ENCODE results near the gene PADI2. TPM values are rescaled to one million over a fixed set of nuclear protein-coding genes. Genes with fewer than 3 reads are reported as not detected.

Gene PADI2
- total and polyA plus RNA-seq, 12 donors = 0.20 to 0.88 (median 0.44) TPM; not detected in 2

DNA sequence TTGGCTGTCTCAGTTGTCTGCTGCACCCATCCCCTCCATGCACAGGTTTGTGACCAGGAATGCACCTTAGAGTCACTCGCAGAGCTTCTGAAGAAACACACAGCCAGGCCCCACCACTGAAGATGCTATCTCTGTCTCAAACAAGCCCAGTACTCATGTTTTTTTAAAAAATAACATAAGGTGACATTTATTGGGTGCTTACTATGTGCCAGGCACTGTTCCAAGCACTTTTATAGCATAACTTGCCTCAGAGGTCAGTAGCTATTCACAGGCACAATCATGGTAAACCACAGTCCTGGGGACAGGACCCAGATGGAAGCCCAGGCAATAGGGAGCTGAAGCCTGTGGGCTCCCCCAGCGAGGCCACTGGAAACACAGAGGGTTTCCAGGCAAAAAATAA, 98.7 kb downstream of the PADI2 start:
- intact Hi-C loops (cut with DNase I) = no loop called here
- 94 to 100% (median 97%) methylated on average over 1 to 2 of the region's 2 CpGs for WGBS, 4 donors
- Histone ChIP-seq H3K4me3 (no peak overlapping the region), H3K27me3 (no peaks in the 10 kb centered on the region), H3K4me1 (replicated peaks in 1 of 2) (peaks cover 0 to 6% of the 10 kb centered on the region in 2 donors), H3K27ac (no peak overlapping the region), H3K9me3 (replicated peaks in 1 of 3) (no peaks in the 10 kb centered on the region), H3K36me3 (replicated peaks in 1 of 2) (peaks cover 0 to 79% of the 10 kb centered on the region in 2 donors)
- TF ChIP-seq CTCF (IDR thresholded peaks at IDR 0.05) (no peak), POLR2A (IDR thresholded peaks at IDR 0.05) (no peak)
- peak in 1 of 7 donors; percentile 25 for DNase-seq

GRCh38 chr1:17018849-17019248, 100.4 kb downstream of the PADI2 start:
- H3K36me3 ChIP-seq (replicated peaks in 1 of 2) = peaks cover 0 to 62% of the 10 kb centered on the region in 2 donors
- 30 to 58% (median 51%) methylated on average over 1 of the region's 1 CpG for WGBS, 4 donors
- no peaks in the 10 kb centered on the region for H3K27me3 ChIP-seq
- H3K27ac ChIP-seq = no peak overlapping the region
- no peak overlapping the region for H3K4me3 ChIP-seq
- H3K9me3 ChIP-seq (replicated peaks in 1 of 3) = no peaks in the 10 kb centered on the region
- TF ChIP-seq POLR2A (IDR thresholded peaks at IDR 0.05) (no peak), CTCF (IDR thresholded peaks at IDR 0.05) (no peak)
- peak in 1 of 7 donors; percentile 25 for DNase-seq
- intact Hi-C loops (cut with DNase I) = no loop called here
- peaks cover 0 to 6% of the 10 kb centered on the region in 2 donors for H3K4me1 ChIP-seq (replicated peaks in 1 of 2)

GRCh38 chr1:17017435-17017834, 101.8 kb downstream of the PADI2 start:
- Histone ChIP-seq H3K27me3 (no peaks in the 10 kb centered on the region), H3K9me3 (replicated peaks in 1 of 3) (no peaks in the 10 kb centered on the region), H3K4me3 (no peak overlapping the region), H3K4me1 (replicated peaks in 1 of 2) (peaks cover 0 to 7% of the 10 kb centered on the region in 2 donors), H3K36me3 (replicated peaks in 1 of 2) (peaks cover 0 to 48% of the 10 kb centered on the region in 2 donors), H3K27ac (no peak overlapping the region)
- DNase-seq = peak in 1 of 7 donors; percentile 23
- intact Hi-C loops (cut with DNase I) = no loop called here
- TF ChIP-seq POLR2A (IDR thresholded peaks at IDR 0.05) = no peak
- TF ChIP-seq CTCF (IDR thresholded peaks at IDR 0.05) = no peak
- 94 to 100% (median 97%) methylated on average over 7 of the region's 7 CpGs for WGBS, 4 donors

Other genes starting within 250 kb of the PADI2 start
- 1,000 to 10,000 TPM in 4 of 9 donors, 100 to 1,000 TPM in 1, under 1 TPM in 3, not detected in 1; under 0.01 to 5,330 (median 1,268) TPM for gene RNU1-2, start 223.5 kb downstream of the PADI2 start, total RNA-seq
- gene RNU1-2, start 223.5 kb downstream of the PADI2 start, polyA plus RNA-seq = not detected
- 10 to 100 TPM in 7 of 9 donors, 1 to 10 TPM in 2; 5.6 to 34.0 (median 18.0) TPM for gene CROCC, start 197.5 kb downstream of the PADI2 start, total RNA-seq
- 100 to 1,000 TPM in 1 of 3 donors, 10 to 100 TPM in 1, 1 to 10 TPM in 1; 2.3 to 151 (median 58.7) TPM for gene CROCC, start 197.5 kb downstream of the PADI2 start, polyA plus RNA-seq
- 10 to 100 TPM in 1 of 9 donors, 1 to 10 TPM in 7, under 1 TPM in 1; 0.79 to 16.7 (median 4.3) TPM for gene MFAP2, start 138.8 kb downstream of the PADI2 start, total RNA-seq
- gene MFAP2, start 138.8 kb downstream of the PADI2 start, polyA plus RNA-seq = 10 to 100 TPM in 2 of 3 donors, 1 to 10 TPM in 1; 2.1 to 17.7 (median 12.3) TPM
- 10 to 100 TPM in 8 of 9 donors, 1 to 10 TPM in 1; 6.0 to 82.4 (median 42.2) TPM for gene ATP13A2, start 107.5 kb downstream of the PADI2 start, total RNA-seq
- 10 to 100 TPM; 11.8 to 51.9 (median 34.1) TPM for gene ATP13A2, start 107.5 kb downstream of the PADI2 start, polyA plus RNA-seq
- gene SDHB, start 65.4 kb downstream of the PADI2 start, total RNA-seq = 100 to 1,000 TPM; 108 to 243 (median 158) TPM
- 100 to 1,000 TPM in 1 of 3 donors, 10 to 100 TPM in 2; 52.3 to 228 (median 64.9) TPM for gene SDHB, start 65.4 kb downstream of the PADI2 start, polyA plus RNA-seq
- gene PADI1, start 85.7 kb upstream of the PADI2 start, total RNA-seq = under 1 TPM in 1 of 9 donors, not detected in 8; 0.06 TPM
- gene PADI1, start 85.7 kb upstream of the PADI2 start, polyA plus RNA-seq = under 1 TPM in 2 of 3 donors, not detected in 1; 0.08 to 0.10 TPM
- gene PADI3, start 129.6 kb upstream of the PADI2 start, total RNA-seq = not detected
- gene PADI3, start 129.6 kb upstream of the PADI2 start, polyA plus RNA-seq = not detected
- under 1 TPM in 4 of 9 donors, not detected in 5; 0.17 to 0.61 (median 0.40) TPM for gene PADI4, start 188.7 kb upstream of the PADI2 start, total RNA-seq
- under 1 TPM; 0.05 to 0.72 (median 0.27) TPM for gene PADI4, start 188.7 kb upstream of the PADI2 start, polyA plus RNA-seq